HG03103 (cell line): ENCODE measurements around the gene BBS7.
A peak's percentile ranks its signal among the peaks of the same experiment; 100 is the strongest.

Experiments
- ATAC-seq: cut with Tn5 transposase; IDR thresholded peaks from one replicate; pipeline ENCODE4 v1.9.1; 2021; ENCODE audit warnings: low read depth; ENCODE audit not compliant: unreplicated experiment

Gene BBS7

DNA sequence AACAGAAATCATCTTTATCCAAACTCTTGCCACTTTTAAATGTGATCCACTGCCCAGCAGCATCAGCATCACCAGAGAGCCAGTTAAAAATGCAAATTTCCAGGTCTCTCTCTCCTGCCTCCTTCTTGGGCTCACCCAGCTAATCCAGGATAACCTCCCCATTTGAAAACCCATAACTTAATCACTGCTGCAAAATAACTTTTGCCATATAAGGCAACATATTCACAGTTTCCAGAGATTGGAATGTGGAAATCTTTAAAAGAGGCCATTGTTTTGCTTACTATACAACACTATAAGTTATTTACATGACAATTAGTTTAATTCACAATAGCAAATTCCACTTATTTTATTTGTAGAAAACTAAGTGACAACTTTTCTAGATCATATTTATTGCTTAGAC is 74.0 kb downstream of the BBS7 start:
- ATAC-seq = no peak

DNA sequence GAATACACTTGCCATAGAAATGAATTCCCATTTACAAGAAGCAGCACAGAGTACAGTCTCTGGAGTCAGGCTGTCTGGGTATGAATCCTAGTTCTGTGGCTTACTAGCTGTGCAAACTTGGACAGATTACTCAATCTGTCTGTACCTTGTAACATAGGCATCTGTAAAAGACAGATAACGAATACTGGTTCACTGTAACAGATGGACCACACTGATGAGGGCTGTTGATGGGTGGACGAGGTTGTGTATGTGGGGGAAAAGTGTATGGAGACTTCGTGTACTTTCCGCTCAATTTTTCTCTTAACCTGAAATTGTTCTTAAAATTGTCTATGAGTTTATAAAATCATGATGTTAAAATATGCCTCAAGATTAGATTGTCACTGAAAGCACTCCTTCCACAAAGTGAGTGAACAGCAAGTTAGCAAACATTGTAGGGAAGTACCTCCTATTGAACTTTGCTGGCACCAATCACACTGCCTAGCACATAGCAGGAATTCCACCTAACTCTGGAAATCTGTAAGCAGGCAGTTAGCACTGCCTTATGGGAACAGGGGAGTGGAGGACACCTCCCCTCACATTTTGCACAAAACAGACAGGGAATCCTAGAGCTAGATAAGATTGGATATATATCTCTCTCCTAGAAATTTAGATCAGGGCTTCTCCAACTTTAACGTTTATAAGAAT is 75.6 kb downstream of the BBS7 start:
- no peak for ATAC-seq

GRCh38 chr4:121792966-121793365 is 77.3 kb downstream of the BBS7 start:
- no peak for ATAC-seq

GRCh38 chr4:121791481-121791880 is 78.8 kb downstream of the BBS7 start:
- no peak for ATAC-seq

GRCh38 chr4:121790976-121791375 is 79.3 kb downstream of the BBS7 start:
- ATAC-seq = no peak

- no peak for ATAC-seq
These were observed 80.1 kb downstream of the BBS7 start for GRCh38 chr4:121789960-121790829.

- no peak for ATAC-seq
These were observed 80.8 kb downstream of the BBS7 start for GRCh38 chr4:121789455-121789854.

DNA sequence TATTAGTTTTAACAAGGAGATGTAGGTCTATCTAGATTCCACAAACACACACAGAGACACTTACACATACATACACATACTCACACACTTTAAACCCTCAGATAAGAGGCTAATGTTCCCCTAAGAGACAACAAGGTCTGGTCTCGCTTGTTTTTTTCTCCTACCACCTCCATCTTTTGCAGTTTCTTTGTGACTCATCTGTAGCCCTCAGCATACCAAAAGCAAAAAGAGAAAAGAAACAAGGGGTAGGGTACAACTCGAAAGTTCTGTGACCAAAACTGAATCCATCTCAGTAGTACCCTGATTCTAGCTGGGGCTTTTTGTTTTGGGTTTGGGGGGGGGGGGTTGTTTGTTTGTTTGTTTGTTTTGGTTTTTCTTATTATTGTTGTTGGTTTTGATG is 81.4 kb downstream of the BBS7 start:
- peak; percentile 85 for ATAC-seq

- no peak for ATAC-seq
These were observed 84.1 kb downstream of the BBS7 start for GRCh38 chr4:121786221-121786620.

GRCh38 chr4:121785479-121785878 is 84.8 kb downstream of the BBS7 start:
- no peak for ATAC-seq

DNA sequence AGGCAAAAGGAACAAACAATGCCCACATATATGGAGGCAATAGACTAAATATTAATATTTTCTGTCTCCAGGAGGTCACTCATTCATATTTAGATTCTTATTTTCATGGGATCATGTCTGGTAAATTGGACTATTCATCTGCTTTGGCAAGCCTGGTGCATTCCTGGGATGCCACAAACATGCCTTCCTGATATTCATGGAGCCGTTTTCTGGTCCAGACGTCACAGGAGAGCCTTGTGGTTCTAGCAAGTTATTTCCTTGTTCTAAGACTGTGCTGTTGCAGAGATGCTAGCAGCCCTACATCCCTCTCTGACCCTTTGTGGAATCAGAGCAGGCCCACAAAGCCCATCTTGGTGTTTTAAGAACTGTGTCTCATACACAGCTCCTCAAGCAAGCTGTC is 85.3 kb downstream of the BBS7 start:
- no peak for ATAC-seq

DNA sequence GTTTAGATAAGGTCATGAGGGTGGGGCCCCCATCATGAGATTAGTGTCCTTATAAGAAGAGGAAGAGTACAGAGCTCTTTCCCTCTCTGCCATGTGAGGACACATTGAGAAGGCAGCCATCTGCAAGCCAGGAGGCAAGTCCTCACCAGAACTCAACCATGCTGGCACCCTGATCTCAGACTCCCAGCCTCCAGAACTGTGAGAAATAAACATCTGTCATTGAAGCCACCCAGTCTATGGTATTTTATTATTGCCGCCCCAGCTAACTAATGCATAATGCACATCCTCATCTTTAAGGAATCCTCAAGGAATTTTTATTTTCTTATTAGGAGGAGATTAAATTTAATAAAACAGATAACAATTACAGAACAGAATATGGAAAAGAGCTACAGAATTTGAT is 85.9 kb downstream of the BBS7 start:
- ATAC-seq = no peak

GRCh38 chr4:121783210-121783609 is 87.1 kb downstream of the BBS7 start:
- ATAC-seq = no peak

GRCh38 chr4:121778991-121779628 is 91.2 kb downstream of the BBS7 start:
- ATAC-seq = no peak

DNA sequence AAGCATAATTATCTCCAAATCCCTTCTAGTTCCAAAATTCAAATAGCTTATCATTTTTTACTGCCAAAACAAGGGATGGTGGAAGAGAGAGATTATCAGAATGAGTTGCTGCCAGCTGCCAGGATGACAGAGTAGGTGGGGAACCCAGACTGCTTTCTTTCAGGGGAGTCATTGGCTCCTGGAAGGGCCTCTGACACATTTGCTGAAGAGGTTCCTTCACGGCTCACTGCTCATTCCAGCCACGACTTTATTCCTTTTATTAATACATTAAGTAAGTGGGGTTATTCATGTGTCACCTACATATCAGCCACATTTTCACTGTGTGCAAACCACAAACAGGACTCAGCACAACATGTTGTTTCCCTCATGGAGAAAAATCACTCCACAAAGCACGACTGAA is 92.6 kb downstream of the BBS7 start:
- peak; percentile 55 for ATAC-seq

GRCh38 chr4:121776610-121777401 is 93.5 kb downstream of the BBS7 start:
- ATAC-seq = no peak
